ENCODE results near the gene LAMB4. TPM values are rescaled to one million over a fixed set of nuclear protein-coding genes. Genes with fewer than 3 reads are reported as not detected.

The LAMB4 gene
- total RNA-seq, 6 experiments from 2014 or later = not detected

GRCh38 chr7:108014215-108014614 lies 115.9 kb downstream of the LAMB4 start:
- TF ChIP-seq POLR2A (IDR thresholded peaks at IDR 0.05) (no peak), CTCF (IDR thresholded peaks at IDR 0.05) (no peak)
- 35% methylated on average over 2 of the region's 2 CpGs for whole genome bisulfite sequencing (ENCODE audit: insufficient coverage, low coverage, low lambda C conversion rate, missing lambda C conversion rate)
- no peak overlapping the region for H3K4me3 ChIP-seq
- no peaks in the 10 kb centered on the region for H3K9me3 ChIP-seq
- H3K27ac ChIP-seq = no peak overlapping the region
- ATAC-seq = no peak
- DNase-seq = no peak
- no peaks in the 10 kb centered on the region for H3K27me3 ChIP-seq
- no peaks in the 10 kb centered on the region for H3K36me3 ChIP-seq
- H3K4me1 ChIP-seq = peaks cover 0 to 12% (median 2%) of the 10 kb centered on the region in 4 donors
- intact Hi-C loops (cut with DNase I) = no loop called here

DNA sequence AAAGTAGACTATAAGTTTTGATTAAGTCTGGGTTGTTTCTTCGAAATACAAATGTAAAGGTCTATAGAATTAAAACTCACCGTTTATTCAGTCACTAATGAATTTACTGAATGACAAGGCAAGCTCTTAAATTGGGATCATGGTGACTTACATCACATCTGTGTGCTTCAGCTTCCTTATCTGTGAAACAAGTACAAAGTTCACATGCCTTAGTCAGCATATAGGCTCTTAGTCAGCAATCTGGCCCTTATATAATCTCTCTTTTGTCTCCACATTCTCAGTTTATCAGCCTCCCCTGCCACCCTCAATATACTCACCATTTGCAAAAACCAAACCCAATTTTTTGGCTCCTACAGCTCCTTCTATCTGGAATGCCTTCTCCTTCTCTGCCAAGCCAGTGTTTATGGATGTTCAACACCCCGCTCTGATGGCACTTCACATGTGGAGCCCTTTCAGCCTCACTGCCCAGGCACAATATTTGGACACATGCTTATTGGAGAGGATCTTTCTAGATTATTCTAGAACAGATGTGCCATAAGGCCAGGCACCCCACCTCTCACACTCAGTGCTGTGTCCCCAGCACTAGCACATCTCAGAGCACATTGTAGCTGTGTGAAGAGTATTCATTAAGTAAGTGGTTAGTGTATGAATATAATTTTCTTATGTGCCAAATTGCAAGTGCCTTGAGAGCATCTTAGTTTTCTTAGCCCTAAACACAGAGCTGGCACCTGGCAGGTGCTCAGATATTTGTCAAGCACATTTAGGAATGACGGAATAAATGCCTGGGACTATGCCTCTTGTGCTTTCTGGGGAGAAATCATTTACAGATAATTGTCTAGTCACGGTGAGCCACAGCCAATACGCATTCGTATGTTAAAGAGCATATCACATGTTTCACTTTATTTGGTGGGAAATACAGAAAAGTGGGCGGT lies 117.4 kb downstream of the LAMB4 start:
- H3K27ac ChIP-seq = no peak overlapping the region
- H3K4me3 ChIP-seq = no peak overlapping the region
- peak; percentile 67 to 82 (median 70) for ATAC-seq
- WGBS (ENCODE audit: insufficient coverage, low coverage, low lambda C conversion rate, missing lambda C conversion rate) = 78% methylated on average over 8 of the region's 8 CpGs
- H3K9me3 ChIP-seq = no peaks in the 10 kb centered on the region
- H3K4me1 ChIP-seq = peaks cover 0 to 12% (median 2%) of the 10 kb centered on the region in 4 donors
- TF ChIP-seq POLR2A (IDR thresholded peaks at IDR 0.05) (no peak), CTCF (IDR thresholded peaks at IDR 0.05) (no peak)
- DNase-seq = no peak
- no peaks in the 10 kb centered on the region for H3K27me3 ChIP-seq
- no peaks in the 10 kb centered on the region for H3K36me3 ChIP-seq
- intact Hi-C loops (cut with DNase I) = no loop called here

GRCh38 chr7:108010377-108010776 lies 119.8 kb downstream of the LAMB4 start:
- no peaks in the 10 kb centered on the region for H3K27me3 ChIP-seq
- H3K4me3 ChIP-seq = no peak overlapping the region
- ATAC-seq = peak; percentile 90 to 93 (median 92)
- H3K4me1 ChIP-seq = peaks cover 0 to 12% (median 2%) of the 10 kb centered on the region in 4 donors
- H3K36me3 ChIP-seq = no peaks in the 10 kb centered on the region
- DNase-seq = no peak
- no peak overlapping the region for H3K27ac ChIP-seq
- WGBS (ENCODE audit: insufficient coverage, low coverage, low lambda C conversion rate, missing lambda C conversion rate) = 21% methylated on average over 1 of the region's 1 CpG
- TF ChIP-seq CTCF (IDR thresholded peaks at IDR 0.05) = no peak
- no peak for TF ChIP-seq POLR2A (IDR thresholded peaks at IDR 0.05)
- intact Hi-C loops (cut with DNase I) = no loop called here
- no peaks in the 10 kb centered on the region for H3K9me3 ChIP-seq

DNA sequence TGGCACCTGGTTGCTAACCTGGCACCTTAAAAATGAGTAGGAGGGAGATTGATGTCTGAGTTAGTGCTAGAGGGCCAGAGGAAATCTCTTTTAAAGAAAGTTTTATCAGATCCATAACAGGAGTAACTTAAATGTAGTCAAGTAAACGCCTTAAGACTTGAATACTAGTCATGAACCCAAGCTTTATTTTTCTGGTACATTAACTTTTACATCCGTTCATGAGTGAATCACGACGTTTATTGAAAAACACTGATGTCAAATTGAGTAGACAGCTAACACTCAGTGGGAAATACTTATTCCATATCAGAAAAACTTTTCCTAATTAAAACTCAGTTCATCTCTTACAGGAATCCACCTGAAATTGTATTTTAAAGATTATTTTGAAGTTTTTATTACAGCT lies 120.3 kb downstream of the LAMB4 start:
- no peak for ATAC-seq
- H3K27ac ChIP-seq = no peak overlapping the region
- intact Hi-C loops (cut with DNase I) = loop anchor here in 1 of 2 donors (10.0 kb wide), 1 partner anchor 55 kb away; no protein-coding TSS in a partner anchor
- no peaks in the 10 kb centered on the region for H3K27me3 ChIP-seq
- peaks cover 0 to 14% (median 3%) of the 10 kb centered on the region in 4 donors for H3K4me1 ChIP-seq
- H3K4me3 ChIP-seq = no peak overlapping the region
- DNase-seq = no peak
- H3K36me3 ChIP-seq = no peaks in the 10 kb centered on the region
- TF ChIP-seq CTCF (IDR thresholded peaks at IDR 0.05) (no peak), POLR2A (IDR thresholded peaks at IDR 0.05) (no peak)
- no peaks in the 10 kb centered on the region for H3K9me3 ChIP-seq
- 91% methylated on average over 4 of the region's 4 CpGs for WGBS (ENCODE audit: insufficient coverage, low coverage, low lambda C conversion rate, missing lambda C conversion rate)
